PFSK-1 (cell line): ENCODE results near the gene DNAH8.

Experiments
- FOXP2 ChIP-seq: optimal IDR thresholded peaks from 2 replicates; pipeline ENCODE3; 2011; ENCODE audit warnings: borderline replicate concordance, control low read depth, inconsistent platforms; ENCODE audit not compliant: insufficient read depth; ENCODE audit errors: extremely low read length, extremely low read depth
- POLR2AphosphoS5 ChIP-seq: IDR thresholded peaks from 2 replicates; pipeline ENCODE4 v1.6.1; 2012; ENCODE audit warnings: low read depth, mild to moderate bottlenecking, control low read depth, low read length, moderate library complexity
- SIN3A ChIP-seq: IDR thresholded peaks from 2 replicates; pipeline ENCODE4 v1.6.1; 2012; ENCODE audit warnings: mild to moderate bottlenecking, low read length, moderate library complexity, borderline replicate concordance; ENCODE audit not compliant: insufficient read depth
- TAF1 ChIP-seq: IDR thresholded peaks from 2 replicates; pipeline ENCODE4 v1.6.1; 2012; ENCODE audit warnings: low read length, control low read depth, borderline replicate concordance; ENCODE audit not compliant: insufficient read depth
- TF ChIP-seq, protein P1 (sequence below), 2 experiments: IDR thresholded peaks; 2 replicates each; pipeline versions ENCODE4 v1.6.1 to v1.8.0; 2011 to 2012; ENCODE audit warnings: low read depth in 2 of 2, low read length in 2 of 2, control low read depth in 1 of 2, inconsistent platforms in 1 of 2, mild to moderate bottlenecking in 1 of 2, moderate library complexity in 1 of 2; ENCODE audit not compliant: insufficient read depth in 1 of 2

DNA sequence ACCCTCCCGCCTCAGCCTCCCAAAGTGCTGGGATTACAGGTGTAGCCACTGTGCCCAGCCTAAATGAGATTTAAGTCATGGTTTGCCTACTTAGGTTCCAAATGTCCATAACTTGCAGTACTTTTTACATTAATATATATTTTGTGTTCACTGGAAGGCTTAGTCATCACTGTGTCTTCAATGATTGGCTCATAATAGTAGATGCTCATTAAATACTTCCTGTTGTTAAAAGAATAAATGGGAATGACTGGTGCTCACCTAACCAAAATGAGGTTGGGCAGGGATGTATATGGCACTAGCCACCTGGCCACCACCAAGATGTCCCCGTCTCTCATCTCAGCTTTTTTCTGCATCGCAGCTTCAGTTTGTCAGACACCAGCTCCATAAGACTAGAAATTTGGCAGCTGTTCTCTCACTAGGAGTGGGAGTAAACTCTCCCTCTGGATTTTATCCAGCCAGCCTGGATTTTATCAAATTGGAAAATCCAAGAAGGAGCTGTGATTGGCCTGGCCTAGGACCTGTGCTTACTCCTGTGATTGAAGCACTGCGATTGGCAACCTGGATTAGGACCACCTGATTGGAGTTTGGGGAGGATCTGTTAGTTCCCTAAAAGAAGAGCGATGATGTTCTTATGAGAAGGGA, 11.0 kb upstream of the DNAH8 start:
- TF ChIP-seq POLR2AphosphoS5 (no peak), TAF1 (no peak), SIN3A (no peak), FOXP2 (no peak)
- TF ChIP-seq, protein P1, sequence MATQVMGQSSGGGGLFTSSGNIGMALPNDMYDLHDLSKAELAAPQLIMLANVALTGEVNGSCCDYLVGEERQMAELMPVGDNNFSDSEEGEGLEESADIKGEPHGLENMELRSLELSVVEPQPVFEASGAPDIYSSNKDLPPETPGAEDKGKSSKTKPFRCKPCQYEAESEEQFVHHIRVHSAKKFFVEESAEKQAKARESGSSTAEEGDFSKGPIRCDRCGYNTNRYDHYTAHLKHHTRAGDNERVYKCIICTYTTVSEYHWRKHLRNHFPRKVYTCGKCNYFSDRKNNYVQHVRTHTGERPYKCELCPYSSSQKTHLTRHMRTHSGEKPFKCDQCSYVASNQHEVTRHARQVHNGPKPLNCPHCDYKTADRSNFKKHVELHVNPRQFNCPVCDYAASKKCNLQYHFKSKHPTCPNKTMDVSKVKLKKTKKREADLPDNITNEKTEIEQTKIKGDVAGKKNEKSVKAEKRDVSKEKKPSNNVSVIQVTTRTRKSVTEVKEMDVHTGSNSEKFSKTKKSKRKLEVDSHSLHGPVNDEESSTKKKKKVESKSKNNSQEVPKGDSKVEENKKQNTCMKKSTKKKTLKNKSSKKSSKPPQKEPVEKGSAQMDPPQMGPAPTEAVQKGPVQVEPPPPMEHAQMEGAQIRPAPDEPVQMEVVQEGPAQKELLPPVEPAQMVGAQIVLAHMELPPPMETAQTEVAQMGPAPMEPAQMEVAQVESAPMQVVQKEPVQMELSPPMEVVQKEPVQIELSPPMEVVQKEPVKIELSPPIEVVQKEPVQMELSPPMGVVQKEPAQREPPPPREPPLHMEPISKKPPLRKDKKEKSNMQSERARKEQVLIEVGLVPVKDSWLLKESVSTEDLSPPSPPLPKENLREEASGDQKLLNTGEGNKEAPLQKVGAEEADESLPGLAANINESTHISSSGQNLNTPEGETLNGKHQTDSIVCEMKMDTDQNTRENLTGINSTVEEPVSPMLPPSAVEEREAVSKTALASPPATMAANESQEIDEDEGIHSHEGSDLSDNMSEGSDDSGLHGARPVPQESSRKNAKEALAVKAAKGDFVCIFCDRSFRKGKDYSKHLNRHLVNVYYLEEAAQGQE (IDR thresholded peaks at IDR 0.05; ENCODE audit: insufficient read depth in 1 of 2, low read depth in 2 of 2, low read length in 2 of 2) = no peak
